Activated T-cell treated with anti-CD3 and anti-CD28 coated beads, Interleukin-2, amount 50 U/mL, for 24 hours (primary cell): ENCODE data around the gene CDK5RAP2.

Experiments
- DNase-seq: peaks from one replicate; pipeline ENCODE4 v3.0.0-alpha.2; 2020
- H3K27ac Mint-ChIP-seq: 2 replicates; pipeline ENCODE4 v1.8.0; 2020; ENCODE audit warnings: mild to moderate bottlenecking, mixed read lengths
- H3K27me3 Mint-ChIP-seq: 2 replicates; pipeline ENCODE4 v1.8.0; 2020; ENCODE audit warnings: mixed read lengths
- H3K36me3 Mint-ChIP-seq: 2 replicates; pipeline ENCODE4 v1.8.0; 2020; ENCODE audit warnings: low read depth, mixed read lengths
- H3K4me1 Mint-ChIP-seq: 2 replicates; pipeline ENCODE4 v1.8.0; 2020; ENCODE audit warnings: low read depth, mixed read lengths
- H3K4me3 Mint-ChIP-seq: 2 replicates; pipeline ENCODE4 v1.8.0; 2020; ENCODE audit warnings: mild to moderate bottlenecking, moderate library complexity, mixed read lengths
- H3K9me3 Mint-ChIP-seq: 2 replicates; pipeline ENCODE4 v1.8.0; 2020; ENCODE audit warnings: mixed read lengths

CDK5RAP2 gene

GRCh38 chr9:120442308-120442995 lies 137.5 kb downstream of the CDK5RAP2 start:
- Mint-ChIP-seq H3K9me3 (no peaks in the 10 kb centered on the region), H3K27ac (no peak overlapping the region), H3K27me3 (no peaks in the 10 kb centered on the region), H3K4me1 (peaks cover 27% of the 10 kb centered on the region), H3K4me3 (no peak overlapping the region), H3K36me3 (peaks cover 77% of the 10 kb centered on the region)
- DNase-seq, result no peak

- DNase-seq, result no peak
- H3K27ac Mint-ChIP-seq, result no peak overlapping the region
- H3K36me3 Mint-ChIP-seq, result peaks cover 76% of the 10 kb centered on the region
- no peaks in the 10 kb centered on the region for H3K9me3 Mint-ChIP-seq
- peaks cover 23% of the 10 kb centered on the region for H3K4me1 Mint-ChIP-seq
- H3K27me3 Mint-ChIP-seq, result no peaks in the 10 kb centered on the region
- no peak overlapping the region for H3K4me3 Mint-ChIP-seq
Observed at GRCh38 chr9:120441426-120442307, 138.3 kb downstream of the CDK5RAP2 start.

GRCh38 chr9:120440791-120441190 lies 139.2 kb downstream of the CDK5RAP2 start:
- H3K36me3 Mint-ChIP-seq, result peaks cover 77% of the 10 kb centered on the region
- no peak overlapping the region for H3K27ac Mint-ChIP-seq
- H3K4me1 Mint-ChIP-seq, result peaks cover 23% of the 10 kb centered on the region
- H3K27me3 Mint-ChIP-seq, result no peaks in the 10 kb centered on the region
- no peak overlapping the region for H3K4me3 Mint-ChIP-seq
- H3K9me3 Mint-ChIP-seq, result no peaks in the 10 kb centered on the region
- DNase-seq, result no peak

GRCh38 chr9:120439926-120440325 lies 140.0 kb downstream of the CDK5RAP2 start:
- DNase-seq, result no peak
- H3K4me1 Mint-ChIP-seq, result peaks cover 24% of the 10 kb centered on the region
- H3K4me3 Mint-ChIP-seq, result no peak overlapping the region
- no peaks in the 10 kb centered on the region for H3K9me3 Mint-ChIP-seq
- no peaks in the 10 kb centered on the region for H3K27me3 Mint-ChIP-seq
- peak overlapping the region; percentile 2 for H3K27ac Mint-ChIP-seq
- H3K36me3 Mint-ChIP-seq, result peaks cover 86% of the 10 kb centered on the region

- H3K36me3 Mint-ChIP-seq, result peaks cover 93% of the 10 kb centered on the region
- H3K27ac Mint-ChIP-seq, result peak overlapping the region; percentile 27
- no peaks in the 10 kb centered on the region for H3K9me3 Mint-ChIP-seq
- H3K4me3 Mint-ChIP-seq, result no peak overlapping the region
- no peaks in the 10 kb centered on the region for H3K27me3 Mint-ChIP-seq
- DNase-seq, result no peak
- H3K4me1 Mint-ChIP-seq, result peaks cover 24% of the 10 kb centered on the region
Observed at GRCh38 chr9:120438836-120439546, 141.0 kb downstream of the CDK5RAP2 start.

GRCh38 chr9:120438111-120438510 lies 141.9 kb downstream of the CDK5RAP2 start:
- Mint-ChIP-seq H3K27me3 (no peaks in the 10 kb centered on the region), H3K27ac (peak overlapping the region; percentile 53), H3K4me3 (no peak overlapping the region), H3K4me1 (peaks cover 26% of the 10 kb centered on the region), H3K9me3 (no peaks in the 10 kb centered on the region), H3K36me3 (peaks cover 95% of the 10 kb centered on the region)
- no peak for DNase-seq

- no peak overlapping the region for H3K27ac Mint-ChIP-seq
- no peak for DNase-seq
- no peaks in the 10 kb centered on the region for H3K27me3 Mint-ChIP-seq
- peaks cover 95% of the 10 kb centered on the region for H3K36me3 Mint-ChIP-seq
- H3K4me3 Mint-ChIP-seq, result no peak overlapping the region
- H3K4me1 Mint-ChIP-seq, result peaks cover 26% of the 10 kb centered on the region
- H3K9me3 Mint-ChIP-seq, result no peaks in the 10 kb centered on the region
Observed at GRCh38 chr9:120436983-120437475, 142.9 kb downstream of the CDK5RAP2 start.

- no peak overlapping the region for H3K4me3 Mint-ChIP-seq
- no peak for DNase-seq
- peaks cover 95% of the 10 kb centered on the region for H3K36me3 Mint-ChIP-seq
- no peaks in the 10 kb centered on the region for H3K9me3 Mint-ChIP-seq
- no peaks in the 10 kb centered on the region for H3K27me3 Mint-ChIP-seq
- H3K27ac Mint-ChIP-seq, result no peak overlapping the region
- peaks cover 26% of the 10 kb centered on the region for H3K4me1 Mint-ChIP-seq
Observed at GRCh38 chr9:120436446-120436845, 143.5 kb downstream of the CDK5RAP2 start.

- H3K36me3 Mint-ChIP-seq, result peaks cover 88% of the 10 kb centered on the region
- no peak for DNase-seq
- H3K9me3 Mint-ChIP-seq, result no peaks in the 10 kb centered on the region
- H3K27ac Mint-ChIP-seq, result no peak overlapping the region
- peaks cover 26% of the 10 kb centered on the region for H3K4me1 Mint-ChIP-seq
- H3K27me3 Mint-ChIP-seq, result no peaks in the 10 kb centered on the region
- H3K4me3 Mint-ChIP-seq, result no peak overlapping the region
Observed at GRCh38 chr9:120435091-120435490, 144.9 kb downstream of the CDK5RAP2 start.

GRCh38 chr9:120434532-120434931 lies 145.4 kb downstream of the CDK5RAP2 start:
- H3K9me3 Mint-ChIP-seq, result no peaks in the 10 kb centered on the region
- no peaks in the 10 kb centered on the region for H3K27me3 Mint-ChIP-seq
- no peak for DNase-seq
- no peak overlapping the region for H3K4me3 Mint-ChIP-seq
- peaks cover 24% of the 10 kb centered on the region for H3K4me1 Mint-ChIP-seq
- H3K36me3 Mint-ChIP-seq, result peaks cover 85% of the 10 kb centered on the region
- no peak overlapping the region for H3K27ac Mint-ChIP-seq

GRCh38 chr9:120433701-120434100 lies 146.3 kb downstream of the CDK5RAP2 start:
- no peak overlapping the region for H3K4me3 Mint-ChIP-seq
- no peaks in the 10 kb centered on the region for H3K9me3 Mint-ChIP-seq
- no peak for DNase-seq
- H3K4me1 Mint-ChIP-seq, result peaks cover 19% of the 10 kb centered on the region
- peaks cover 78% of the 10 kb centered on the region for H3K36me3 Mint-ChIP-seq
- H3K27ac Mint-ChIP-seq, result no peak overlapping the region
- H3K27me3 Mint-ChIP-seq, result no peaks in the 10 kb centered on the region

GRCh38 chr9:120432600-120432999 lies 147.4 kb downstream of the CDK5RAP2 start:
- Mint-ChIP-seq H3K27me3 (no peaks in the 10 kb centered on the region), H3K9me3 (no peaks in the 10 kb centered on the region), H3K4me3 (no peak overlapping the region), H3K4me1 (peaks cover 8% of the 10 kb centered on the region), H3K36me3 (peaks cover 75% of the 10 kb centered on the region), H3K27ac (no peak overlapping the region)
- DNase-seq, result no peak

GRCh38 chr9:120431268-120431667 lies 148.7 kb downstream of the CDK5RAP2 start:
- Mint-ChIP-seq H3K9me3 (no peaks in the 10 kb centered on the region), H3K36me3 (peaks cover 77% of the 10 kb centered on the region), H3K27me3 (no peaks in the 10 kb centered on the region), H3K4me3 (no peak overlapping the region), H3K27ac (no peak overlapping the region), H3K4me1 (peaks cover 8% of the 10 kb centered on the region)
- no peak for DNase-seq

GRCh38 chr9:120424248-120424647 lies 155.7 kb downstream of the CDK5RAP2 start:
- DNase-seq, result no peak
- Mint-ChIP-seq H3K36me3 (peaks cover 85% of the 10 kb centered on the region), H3K4me3 (no peak overlapping the region), H3K27ac (no peak overlapping the region), H3K4me1 (peaks cover 3% of the 10 kb centered on the region), H3K9me3 (no peaks in the 10 kb centered on the region), H3K27me3 (no peaks in the 10 kb centered on the region)
